ENCODE measurements around the gene NAT9.

The NAT9 gene

GRCh38 chr17:74725111-74725510 lies 51.0 kb downstream of the NAT9 start:
- no peak for DNase-seq

- DNase-seq = no peak
These were observed 52.3 kb downstream of the NAT9 start for GRCh38 chr17:74723891-74724290.

- no peak for DNase-seq
These were observed 53.4 kb downstream of the NAT9 start for GRCh38 chr17:74722782-74723181.

Data from stimulated activated CD4-positive, alpha-beta T cell treated with anti-CD3 and anti-CD28 coated beads, Interleukin-4, amount 100 ng/mL, for 1 hour (primary cell).